ENCODE measurements around the gene KPNA1.
"Not testable (repeated sequence)": the region's sequence is repeated elsewhere in the genome, so short reads cannot be mapped to it uniquely, and the experiment has no call there.

Gene KPNA1

DNA sequence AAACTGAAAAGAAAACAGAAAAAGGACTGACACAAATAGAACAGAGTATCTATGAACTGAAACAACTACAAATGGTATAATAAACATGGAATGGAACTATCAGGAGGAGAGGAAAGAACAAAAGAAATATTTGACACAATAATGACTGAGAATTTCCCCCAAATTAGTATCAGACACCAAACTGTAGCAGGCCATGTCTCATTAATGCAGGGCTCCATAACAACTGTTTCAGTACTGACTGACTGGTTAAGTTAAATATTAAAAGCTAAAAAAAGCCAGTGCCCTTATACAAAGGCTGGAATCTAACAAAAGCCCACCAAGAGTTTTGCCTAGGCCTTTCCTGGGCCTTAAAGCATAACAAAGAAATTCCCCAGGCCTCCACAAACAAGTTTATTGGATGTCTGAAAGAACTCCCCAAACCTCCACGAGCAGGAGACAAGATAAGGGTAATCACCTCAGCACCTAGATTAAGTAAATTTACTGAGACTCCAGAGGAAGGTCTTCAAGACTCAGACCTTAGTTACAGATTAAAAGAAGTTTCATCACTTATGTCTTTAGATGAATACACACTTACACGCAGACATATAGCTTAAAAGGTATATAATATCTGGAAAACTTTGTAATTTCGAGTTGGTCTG lies 45.7 kb downstream of the KPNA1 start:
- no peak for DNase-seq

DNA sequence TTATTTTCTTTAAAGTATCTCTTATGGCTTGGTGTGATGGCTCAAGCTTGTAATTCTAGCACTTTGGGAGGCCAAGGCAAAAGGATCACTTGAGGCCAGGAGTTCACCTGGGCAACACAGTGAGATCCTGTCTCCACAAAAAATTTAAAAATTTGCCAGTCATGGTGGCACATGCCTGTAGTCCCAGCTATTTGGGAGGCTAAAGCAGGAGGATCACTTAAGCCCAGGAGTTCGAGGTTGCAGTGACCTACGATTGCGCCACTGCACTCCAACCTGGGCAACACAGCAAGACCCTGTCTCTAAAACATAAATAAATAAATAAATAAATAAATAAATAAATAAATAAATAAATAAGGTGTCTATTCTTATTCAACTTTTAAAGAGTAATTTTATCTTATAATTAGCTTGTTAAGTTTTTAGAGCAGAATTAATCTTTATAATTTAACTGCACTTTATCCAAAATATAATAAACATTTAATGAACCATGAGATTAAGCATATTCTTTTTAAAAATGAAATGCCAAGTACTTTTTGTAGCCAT lies 48.0 kb downstream of the KPNA1 start:
- no peak for DNase-seq

DNA sequence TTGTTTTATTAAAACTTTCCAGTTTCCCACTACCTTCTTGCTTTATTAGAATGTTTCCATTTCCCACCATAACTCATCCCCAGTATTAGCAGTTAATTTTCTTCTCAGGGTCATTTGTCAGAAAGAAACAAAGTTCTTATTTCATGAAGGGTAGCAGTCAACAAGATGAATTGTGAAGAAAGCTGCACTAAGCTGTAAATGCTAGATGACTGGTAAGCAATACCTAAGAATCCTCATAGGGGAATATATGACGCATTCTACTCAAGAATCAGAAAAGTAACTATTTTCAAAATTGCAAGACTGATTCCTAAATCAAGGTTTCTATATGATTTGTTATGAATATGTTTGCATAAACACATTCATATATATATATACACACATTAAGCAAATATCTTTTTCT lies 50.1 kb downstream of the KPNA1 start:
- no peak for DNase-seq

DNA sequence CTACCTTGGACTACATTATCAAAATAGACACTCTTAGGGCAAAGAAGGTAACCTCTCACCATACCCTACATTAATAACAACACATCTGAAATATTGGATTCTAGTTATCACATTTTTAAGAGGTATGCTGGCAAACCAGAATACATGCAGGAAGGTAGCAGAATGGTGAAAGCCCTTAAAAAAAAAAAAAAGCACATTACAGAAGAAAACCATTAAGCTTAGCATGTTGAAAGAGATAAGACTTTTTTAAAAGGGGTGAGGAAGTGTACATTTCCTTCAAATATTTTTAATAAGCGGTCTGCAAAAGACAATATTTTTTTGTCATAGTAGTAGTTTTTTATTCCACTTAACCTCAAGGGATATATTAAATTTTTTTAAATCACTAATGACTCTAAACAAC lies 52.3 kb downstream of the KPNA1 start:
- DNase-seq = no peak

DNA sequence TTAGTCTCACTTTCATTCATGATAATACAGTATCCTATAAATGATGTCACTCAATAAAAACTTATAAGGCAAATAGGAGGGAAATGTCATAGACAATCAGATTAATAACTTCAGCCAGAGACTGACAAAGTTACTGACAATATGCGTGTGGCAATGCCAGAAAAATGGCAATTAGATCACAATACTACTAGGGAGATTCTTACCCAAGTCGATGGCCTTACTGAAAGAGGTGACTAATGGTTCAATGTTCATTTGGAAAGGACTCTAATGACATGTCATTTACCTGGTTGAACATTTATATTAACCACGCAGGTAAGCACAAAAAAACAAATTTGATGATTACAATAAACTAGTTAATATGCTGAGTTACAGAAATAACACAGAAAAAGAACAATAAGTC lies 52.9 kb downstream of the KPNA1 start:
- no peak for DNase-seq

DNA sequence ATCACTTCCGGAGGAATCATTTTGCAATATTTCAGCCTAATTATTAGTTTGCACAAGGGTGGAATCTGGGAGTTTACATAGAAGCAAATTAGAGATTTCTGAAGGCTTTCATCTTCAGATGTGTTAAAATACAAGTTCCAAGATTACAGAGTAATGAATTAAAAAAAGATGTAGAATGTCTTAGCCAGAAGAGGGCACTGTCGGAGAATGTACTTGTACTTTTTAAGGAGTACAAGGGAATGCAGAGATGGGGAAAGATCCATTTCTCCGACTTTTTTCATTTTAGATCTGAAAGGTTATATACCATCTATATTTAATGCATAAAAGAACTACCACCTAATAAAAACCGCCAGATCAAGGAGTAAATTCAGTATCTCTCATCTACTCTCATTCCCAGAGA lies 55.7 kb downstream of the KPNA1 start:
- DNase-seq = peak; percentile 4

DNA sequence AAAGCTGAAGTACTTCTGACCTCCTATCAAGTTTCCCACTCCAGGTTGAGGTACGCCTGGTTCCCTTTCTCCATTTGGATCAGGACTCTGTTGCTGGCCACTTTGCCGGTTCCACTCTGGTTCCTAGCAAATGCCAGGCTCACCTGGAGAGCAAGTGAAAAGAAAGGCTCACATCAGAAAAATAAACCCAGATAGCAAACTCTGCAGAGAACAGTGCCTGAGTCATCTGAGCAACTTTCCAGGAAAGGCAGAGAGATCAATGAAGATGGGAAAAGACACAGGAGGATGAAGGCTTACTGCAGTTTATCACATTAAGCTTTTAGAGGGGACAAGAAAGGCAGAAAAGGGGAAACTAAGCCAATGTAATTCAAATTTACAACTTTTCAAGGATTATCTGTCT lies 57.0 kb downstream of the KPNA1 start:
- no peak for DNase-seq

DNA sequence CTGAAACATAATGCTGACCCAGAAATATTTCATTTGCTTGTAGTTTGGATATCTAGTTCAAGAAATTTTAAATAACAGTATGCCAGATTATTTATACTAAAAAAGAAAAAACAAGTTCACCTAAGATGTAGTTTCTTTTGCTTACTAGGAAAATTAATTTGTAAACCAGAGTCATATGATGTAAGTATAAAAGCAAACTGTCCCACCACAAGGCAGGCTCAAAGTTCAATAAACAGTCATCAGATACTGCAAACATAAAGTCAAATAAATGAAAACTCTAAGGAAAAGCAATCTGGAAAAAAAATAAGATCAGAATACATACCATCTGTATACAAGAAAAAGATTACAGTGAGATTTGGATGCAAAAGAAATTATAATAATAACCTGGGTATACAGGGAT lies 58.7 kb downstream of the KPNA1 start:
- DNase-seq = no peak

DNA sequence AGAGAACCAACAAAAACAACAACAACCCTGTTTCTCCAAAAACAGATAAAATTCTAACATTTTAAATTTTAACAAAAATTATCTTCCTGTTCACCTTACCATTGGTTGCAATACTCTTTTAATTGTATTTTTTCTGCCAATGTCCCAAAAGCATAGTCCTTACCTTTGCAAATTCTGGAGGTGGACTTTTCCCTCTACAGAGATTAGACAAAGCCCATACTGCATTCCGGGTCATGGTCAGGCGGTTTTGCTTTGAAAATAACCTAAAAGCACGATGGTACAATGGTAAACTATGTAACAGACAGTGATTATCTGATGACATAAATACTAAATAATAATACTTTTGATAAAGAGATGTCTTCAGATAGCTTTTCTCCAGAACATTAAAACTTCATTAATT lies 63.4 kb downstream of the KPNA1 start:
- DNase-seq = no peak

DNA sequence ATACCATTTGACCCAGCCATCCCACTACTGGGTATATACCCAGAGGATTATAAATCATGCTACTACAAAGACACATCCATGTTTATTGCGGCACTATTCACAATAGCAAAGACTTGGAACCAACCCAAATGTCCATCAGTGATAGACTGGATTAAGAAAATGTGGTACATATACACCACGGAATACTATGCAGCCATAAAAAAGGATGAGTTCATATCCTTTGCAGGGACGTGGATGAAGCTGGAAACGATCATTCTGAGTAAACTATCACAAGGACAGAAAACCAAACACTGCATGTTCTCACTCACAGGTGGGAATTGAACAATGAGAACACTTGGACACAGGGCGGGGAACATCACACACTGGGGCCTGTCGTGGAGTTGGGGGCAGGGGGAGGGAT lies 66.5 kb downstream of the KPNA1 start:
- not testable (repeated sequence) for DNase-seq

DNA sequence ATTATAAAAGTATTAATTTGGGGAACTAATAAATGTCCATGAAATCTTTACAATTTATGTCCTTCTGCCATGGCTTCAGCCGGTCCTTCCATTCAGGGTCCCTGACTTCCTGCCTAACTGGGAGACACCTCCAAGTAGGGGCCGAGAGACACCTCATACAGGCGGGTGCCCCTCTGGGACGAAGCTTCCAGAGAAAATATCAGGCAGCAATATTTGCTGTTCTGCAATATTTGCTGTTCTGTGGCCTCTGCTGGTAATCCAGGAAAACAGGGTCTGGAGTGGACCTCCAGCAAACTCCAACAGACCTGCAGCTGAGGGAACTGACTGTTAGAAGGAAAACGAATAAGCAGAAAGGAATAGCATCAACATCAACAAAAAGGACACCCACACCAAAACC lies 70.2 kb downstream of the KPNA1 start:
- not testable (repeated sequence) for DNase-seq

DNA sequence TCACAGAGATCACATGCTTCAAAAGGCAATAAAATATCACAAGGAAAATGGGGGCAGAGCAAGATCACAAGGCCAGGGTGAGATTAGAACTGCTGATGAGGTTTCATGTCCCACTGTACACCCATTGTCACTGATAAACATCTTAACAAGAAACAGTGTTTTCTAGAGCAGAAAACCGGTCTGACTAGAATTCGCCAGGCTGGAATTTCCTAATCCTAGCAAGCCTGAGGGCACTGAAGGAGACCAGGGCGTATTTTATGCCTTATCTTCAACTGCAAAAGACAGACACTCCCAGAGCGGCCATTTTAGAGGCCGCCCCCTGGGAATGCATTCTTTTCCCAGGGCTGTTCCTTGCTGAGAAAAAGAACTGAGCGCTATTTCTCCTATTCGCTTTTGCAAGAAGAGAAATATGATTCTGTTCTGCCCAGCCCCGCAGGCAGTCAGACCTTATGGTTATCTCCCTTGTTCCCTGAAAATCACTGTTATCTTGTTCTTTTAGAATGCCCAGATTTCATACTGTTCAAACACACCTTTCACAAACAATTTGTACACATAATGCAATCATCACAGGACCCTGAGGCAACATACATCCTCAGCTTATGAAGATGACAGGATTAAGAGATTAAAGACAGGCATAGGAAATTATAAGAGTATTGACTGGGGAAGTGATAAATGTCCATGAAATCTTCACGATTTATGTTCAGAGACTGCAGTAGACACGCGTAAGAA lies 70.8 kb downstream of the KPNA1 start:
- not testable (repeated sequence) for DNase-seq

DNA sequence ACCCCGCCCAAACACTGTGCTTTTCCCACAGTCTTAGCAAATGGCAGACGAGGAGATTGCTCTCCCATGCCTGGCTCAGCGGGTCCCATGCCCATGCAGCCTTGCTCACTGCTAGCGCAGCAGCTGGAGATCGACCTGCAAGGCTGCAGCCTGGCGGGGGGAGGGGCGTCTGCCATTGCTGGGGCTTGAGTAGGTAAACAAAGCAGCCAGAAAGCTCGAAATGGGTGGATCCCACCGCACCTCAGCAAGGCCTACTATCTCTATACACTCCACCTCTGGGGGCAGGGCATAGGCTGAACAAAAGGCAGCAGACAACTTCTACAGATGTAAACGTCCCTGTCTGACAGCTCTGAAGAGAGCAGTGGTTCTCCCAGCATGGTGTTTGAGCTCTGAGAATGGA lies 71.6 kb downstream of the KPNA1 start:
- no peak for DNase-seq

DNA sequence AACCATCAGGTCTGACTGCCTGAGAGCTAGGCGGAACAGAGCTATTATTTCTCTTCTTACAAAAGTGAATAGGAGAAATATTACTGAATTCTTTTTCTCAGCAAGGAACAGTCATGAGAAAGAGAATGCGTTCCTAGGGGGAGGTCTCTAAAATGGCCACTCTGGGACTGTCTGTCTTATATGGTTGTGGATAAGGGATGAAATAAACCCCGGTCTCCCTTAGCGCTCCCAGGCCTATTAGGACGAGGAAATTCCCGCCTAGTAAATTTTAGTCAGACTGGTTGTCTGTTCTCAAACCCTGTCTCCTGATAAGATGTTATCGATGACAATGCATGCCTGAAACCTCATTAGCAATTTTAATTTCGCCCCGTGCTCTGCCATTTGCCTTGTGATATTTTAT lies 78.8 kb downstream of the KPNA1 start:
- DNase-seq = no peak

DNA sequence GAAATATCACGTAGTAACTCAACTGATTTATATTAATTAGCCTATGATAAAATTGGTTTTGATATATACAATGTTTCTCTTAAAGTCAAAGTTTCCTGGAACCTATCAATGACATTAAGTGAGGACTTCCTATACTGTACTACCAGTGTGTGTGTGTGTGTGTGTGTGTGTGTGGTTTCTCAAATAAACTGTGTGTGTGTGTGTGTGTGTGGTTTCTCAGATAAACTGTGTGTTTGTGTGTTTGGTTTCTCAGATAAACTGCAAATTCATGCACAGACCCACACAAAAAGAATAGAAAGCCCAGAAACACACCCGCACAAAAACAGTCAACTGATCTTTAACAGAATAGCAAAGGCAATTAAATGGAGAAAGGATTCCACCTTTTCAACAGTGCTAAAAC lies 84.4 kb downstream of the KPNA1 start:
- no peak for DNase-seq

DNA sequence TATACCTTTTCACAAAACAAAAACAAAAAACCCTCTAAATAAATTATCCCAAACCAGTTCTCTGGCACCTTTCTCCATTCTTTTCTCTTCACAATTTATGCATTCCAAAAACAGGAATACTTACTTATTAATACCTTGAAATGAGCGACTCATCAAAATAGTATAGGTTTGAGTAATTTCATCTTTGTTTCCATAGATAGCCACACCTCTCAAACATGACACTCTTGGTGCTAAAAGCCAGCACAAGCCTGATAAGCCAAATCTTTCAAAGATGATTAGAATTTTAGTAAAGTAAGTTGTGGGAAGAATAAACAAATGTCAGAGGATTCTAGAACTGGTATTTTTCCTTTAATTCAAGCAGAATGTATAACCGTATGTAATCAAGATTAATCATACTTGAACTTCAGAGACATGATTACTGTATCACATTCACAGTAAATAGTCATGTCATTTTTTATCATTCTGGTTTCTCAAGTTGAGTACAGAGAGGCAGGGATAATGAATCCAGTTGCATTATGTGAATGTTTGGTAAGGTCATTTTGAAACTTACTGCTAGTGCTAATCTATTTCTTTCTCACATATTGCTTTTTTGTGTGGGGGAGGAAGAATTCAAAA lies 86.8 kb downstream of the KPNA1 start:
- DNase-seq = no peak

DNA sequence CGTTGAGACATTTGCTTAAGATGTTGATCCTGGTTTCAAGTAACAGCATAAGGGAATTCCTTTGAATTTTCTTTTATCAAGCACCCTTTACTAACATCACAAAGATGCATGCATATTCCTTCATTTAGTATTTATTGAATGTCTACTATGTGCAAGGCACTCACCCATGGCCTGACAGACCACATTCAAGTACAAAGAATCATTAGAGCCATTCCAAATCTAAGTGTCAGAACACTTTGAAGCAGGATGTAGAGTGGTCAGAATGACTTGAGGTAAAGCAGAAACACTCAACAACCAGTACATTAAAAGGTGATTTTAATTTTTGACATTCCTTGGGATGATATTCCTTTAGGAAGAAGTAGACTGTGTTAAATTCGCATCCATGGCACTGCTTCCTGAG lies 92.9 kb downstream of the KPNA1 start:
- DNase-seq = no peak

DNA sequence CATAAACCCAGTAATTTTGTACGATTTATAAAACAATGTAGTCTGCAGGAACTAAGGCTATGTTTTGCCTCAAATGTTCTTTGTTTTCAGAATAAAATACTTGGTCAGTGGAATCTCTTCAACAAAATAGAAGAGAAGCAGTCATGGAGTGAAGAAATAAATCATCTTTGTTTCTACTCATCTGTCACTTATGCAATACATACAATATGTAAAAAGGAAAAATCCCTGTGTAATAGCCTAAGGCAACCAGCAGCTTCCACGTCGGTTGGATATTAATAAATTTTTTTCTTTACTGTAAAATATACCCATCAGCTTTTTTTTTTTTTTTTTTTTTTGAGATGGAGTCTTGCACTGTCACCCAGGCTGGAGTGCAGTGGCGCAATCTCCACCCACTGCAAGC lies 93.6 kb downstream of the KPNA1 start:
- DNase-seq = no peak

DNA sequence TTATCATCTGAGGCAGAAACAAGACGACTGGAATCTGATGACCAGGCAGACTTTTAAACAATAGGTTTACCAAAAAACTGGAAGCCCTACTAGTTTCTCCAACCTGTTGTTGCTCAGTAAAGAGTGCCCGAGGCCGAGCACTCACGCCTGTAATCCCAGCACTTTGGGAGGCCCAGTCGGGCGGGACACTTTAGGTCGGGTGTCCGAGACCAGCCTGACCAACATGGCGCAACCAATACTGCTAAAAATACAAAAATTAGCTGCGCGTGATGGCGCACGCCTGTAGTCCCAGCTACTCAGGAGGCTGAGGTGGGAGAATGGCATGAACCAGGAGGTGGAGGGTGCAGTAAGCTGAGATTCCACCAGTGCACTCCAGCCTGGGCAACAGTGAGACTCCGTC lies 97.8 kb downstream of the KPNA1 start:
- no peak for DNase-seq

DNA sequence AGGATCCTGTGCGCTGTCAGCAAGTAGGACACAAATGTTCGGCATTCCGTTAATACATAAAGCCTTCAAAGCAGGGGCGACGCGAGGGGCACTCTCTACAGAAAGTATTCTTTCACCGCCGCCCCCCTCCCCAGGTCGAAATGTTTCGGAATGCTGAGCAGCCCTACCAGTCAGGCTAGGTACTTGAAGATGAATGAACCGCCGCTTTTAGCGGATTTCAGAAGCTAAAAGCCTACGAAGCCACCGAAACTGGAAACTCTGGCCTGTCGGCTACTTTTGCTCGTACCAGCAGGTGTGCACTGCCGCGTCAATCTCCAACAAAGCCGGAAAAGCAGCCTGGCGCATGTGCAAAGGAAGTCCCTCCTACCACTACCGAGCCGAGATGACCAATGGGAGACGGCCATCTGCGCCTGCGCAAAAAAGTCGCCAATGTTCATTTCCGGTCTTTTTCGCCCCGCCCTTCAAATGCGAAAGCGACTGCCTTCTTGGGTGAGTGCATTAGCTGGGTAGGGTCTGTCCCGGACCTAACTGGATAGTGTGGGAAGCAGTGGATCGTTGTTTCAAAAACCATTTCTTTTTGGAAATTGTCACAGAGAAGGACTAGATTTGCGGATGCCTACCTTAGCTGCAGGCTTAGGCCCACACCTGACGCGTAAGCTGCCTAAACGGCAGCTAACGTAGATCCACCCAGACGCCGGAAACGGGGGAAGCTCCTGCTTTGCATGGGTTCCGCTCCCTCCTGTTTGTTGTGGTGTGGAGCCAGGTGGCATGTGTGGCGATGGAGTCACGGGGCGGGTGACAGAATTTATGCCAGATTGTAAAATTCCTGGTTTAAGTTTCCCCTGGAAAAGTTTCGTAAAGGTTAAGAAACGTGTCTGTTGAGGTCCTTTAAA lies 98.7 kb downstream of the KPNA1 start, which contains the start of gene WDR5B:
Gene WDR5B, minus strand, starts transcription at position 301 of the 893 bp plus-strand sequence. CDS start 534 bp downstream, outside the sequence.
- DNase-seq = no peak

DNA sequence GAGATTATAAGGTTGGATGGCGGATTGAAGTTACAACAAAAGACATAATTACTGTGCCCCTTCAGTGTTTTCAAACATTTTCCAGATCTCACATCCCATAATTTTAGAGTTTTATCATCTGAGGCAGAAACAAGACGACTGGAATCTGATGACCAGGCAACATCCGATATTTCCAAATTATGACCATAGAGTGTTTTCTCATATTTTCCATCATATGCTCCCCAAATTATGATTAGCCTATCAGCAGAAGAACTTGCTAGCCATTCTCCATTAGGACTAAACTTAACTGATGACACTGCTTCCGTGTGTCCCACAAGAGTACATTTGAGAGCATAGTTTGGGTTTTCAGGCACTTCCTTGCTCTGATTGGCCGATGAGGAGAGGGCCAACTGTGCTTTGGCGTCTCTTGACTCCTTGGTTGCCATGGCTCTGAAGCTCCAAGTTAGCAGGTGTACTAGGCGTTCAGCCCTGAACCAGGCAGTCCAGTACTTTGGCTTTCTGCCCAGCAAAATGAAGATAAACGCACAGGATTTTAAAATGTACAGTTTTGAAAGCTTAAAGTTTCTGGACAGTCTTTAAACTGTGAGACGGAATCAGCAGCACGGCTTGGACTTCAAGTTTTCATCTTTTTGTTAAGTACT lies 99.5 kb downstream of the KPNA1 start:
- DNase-seq = no peak

DNA sequence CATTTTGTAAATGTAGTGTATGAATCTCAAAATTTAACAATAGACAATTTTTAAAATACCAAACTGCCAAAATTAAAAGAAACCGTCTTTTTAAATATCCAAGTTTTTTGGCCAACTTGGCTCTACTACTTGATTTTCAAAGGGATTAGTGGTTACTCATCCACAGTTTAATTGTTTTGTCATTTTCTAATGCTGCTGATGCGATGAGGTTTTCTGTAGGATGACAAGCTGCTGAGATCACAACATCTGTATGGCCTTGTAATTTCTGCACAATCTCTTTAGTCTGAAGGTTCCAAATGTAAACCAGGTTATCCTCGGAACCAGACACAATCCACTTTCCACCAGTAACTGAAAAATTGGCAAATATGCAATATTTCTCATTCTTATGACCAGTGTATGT lies 100.3 kb downstream of the KPNA1 start:
- DNase-seq = no peak

DNA sequence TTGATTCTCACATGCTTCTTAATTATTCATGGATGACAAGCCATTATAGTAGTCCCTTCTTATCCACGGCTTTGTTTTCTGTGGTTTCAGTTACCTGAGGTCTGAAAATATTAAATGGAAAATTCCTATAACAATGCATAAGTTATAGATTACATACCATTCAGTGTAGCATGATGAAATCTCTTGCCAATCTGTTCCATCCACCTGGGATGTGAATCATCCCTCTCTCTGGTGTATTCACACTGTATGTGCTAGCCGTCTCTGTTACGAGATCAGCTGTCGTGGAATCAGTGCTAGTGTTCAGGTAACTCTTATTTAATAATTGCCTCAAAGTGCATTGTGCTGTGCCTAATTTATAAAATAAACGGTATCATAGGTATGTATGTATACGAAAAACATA lies 104.1 kb downstream of the KPNA1 start:
- DNase-seq = no peak

Data from NCI-H146 (cell line).